Measurements from ENCODE around the gene PCDHB8. TPM values are rescaled to one million over a fixed set of nuclear protein-coding genes. Genes with fewer than 3 reads are reported as not detected.
"Not testable (repeated sequence)": the region's sequence is repeated elsewhere in the genome, so short reads cannot be mapped to it uniquely, and the experiment has no call there.

Gene PCDHB8
- polyA plus RNA-seq, 2 of the 4 experiments (the other 2 are of a cell fraction), result 0.44 to 0.52 TPM

DNA sequence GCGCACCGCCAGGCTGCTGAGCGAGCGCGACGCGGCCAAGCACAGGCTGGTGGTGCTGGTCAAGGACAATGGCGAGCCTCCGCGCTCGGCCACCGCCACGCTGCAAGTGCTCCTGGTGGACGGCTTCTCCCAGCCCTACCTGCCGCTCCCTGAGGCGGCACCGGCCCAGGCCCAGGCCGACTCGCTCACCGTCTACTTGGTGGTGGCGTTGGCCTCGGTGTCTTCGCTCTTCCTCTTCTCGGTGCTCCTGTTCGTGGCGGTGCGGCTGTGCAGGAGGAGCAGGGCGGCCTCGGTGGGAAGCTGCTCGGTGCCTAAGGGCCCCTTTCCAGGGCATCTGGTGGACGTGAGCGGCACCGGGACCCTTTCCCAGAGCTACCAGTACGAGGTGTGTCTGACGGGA is 24.1 kb downstream of the PCDHB8 start:
- ATAC-seq; DNase-seq (ENCODE audit: low read depth in 1 of 2, low spot score in 1 of 2); H3K27ac ChIP-seq; H3K4me1 ChIP-seq; H3K4me3 ChIP-seq; POLR2A ChIA-PET; H3K4me2 ChIP-seq; H3K9me3 ChIP-seq; FAIRE-seq: not testable (repeated sequence)
- CTCF ChIA-PET, result interaction anchor here (1.5 to 1.6 kb wide), 3 partner anchors 148 to 362 kb away, joined by 3 to 4 read pairs (median 3); partner anchors contain the start of gene PCDHGB1
- 69% methylated on average over 21 of the region's 35 CpGs for WGBS (ENCODE audit: missing lambda C conversion rate)

DNA sequence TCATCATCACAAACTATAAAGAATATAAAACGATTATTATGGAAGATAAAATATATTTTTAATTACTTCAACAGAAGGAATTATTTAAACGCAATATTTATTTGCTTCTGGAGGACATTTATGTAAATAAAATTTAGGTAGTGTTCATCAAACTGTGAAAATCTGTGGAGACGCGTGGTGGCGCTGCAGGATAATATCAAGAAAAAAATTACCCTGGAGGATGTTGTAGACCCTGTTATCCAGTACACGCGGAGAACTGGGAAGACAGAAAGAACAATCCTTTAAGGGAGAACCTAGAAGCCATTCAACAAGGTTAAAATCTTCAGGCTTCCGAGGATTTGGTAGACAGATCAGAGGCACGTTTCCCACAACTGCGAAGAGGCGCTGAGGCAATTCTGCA is 30.9 kb downstream of the PCDHB8 start, which contains the start of gene PCDHB12:
TSS of gene PCDHB12 (plus strand) at position 242 of the 400 bp plus-strand sequence. CDS start 189 bp downstream, outside the sequence.
- ChIA-PET CTCF (interaction anchor here (0.7 to 1.3 kb wide), 7 partner anchors 9 to 349 kb away, joined by 3 to 5 read pairs (median 3); partner anchors contain the start of genes PCDHB11 and PCDHB6), POLR2A (no interaction called here)
- ATAC-seq (no peak), FAIRE-seq (no peak), DNase-seq (ENCODE audit: low read depth in 1 of 2, low spot score in 1 of 2) (peak in 1 of 2 experiments; percentile 9)
- no peak within 1 kb of the TSS for H3K4me2 ChIP-seq
- no peaks in the 10 kb centered on the region for H3K4me1 ChIP-seq
- H3K27ac ChIP-seq, result no peak within 1 kb of the TSS
- WGBS (ENCODE audit: missing lambda C conversion rate), result 6% methylated on average over 11 of the region's 11 CpGs
- peaks cover 8% of the 10 kb centered on the region; the same call in 2 of the 3 replicates for H3K9me3 ChIP-seq
- TF ChIP-seq RFX5 (IDR thresholded peaks at IDR 0.05), result no peak
- TF ChIP-seq, protein P1, sequence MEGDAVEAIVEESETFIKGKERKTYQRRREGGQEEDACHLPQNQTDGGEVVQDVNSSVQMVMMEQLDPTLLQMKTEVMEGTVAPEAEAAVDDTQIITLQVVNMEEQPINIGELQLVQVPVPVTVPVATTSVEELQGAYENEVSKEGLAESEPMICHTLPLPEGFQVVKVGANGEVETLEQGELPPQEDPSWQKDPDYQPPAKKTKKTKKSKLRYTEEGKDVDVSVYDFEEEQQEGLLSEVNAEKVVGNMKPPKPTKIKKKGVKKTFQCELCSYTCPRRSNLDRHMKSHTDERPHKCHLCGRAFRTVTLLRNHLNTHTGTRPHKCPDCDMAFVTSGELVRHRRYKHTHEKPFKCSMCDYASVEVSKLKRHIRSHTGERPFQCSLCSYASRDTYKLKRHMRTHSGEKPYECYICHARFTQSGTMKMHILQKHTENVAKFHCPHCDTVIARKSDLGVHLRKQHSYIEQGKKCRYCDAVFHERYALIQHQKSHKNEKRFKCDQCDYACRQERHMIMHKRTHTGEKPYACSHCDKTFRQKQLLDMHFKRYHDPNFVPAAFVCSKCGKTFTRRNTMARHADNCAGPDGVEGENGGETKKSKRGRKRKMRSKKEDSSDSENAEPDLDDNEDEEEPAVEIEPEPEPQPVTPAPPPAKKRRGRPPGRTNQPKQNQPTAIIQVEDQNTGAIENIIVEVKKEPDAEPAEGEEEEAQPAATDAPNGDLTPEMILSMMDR (IDR thresholded peaks at IDR 0.05), result 0 out of 3 replicates have a peak, but pooled peaks have one; percentile 11
- no peak within 1 kb of the TSS for H3K4me3 ChIP-seq

DNA sequence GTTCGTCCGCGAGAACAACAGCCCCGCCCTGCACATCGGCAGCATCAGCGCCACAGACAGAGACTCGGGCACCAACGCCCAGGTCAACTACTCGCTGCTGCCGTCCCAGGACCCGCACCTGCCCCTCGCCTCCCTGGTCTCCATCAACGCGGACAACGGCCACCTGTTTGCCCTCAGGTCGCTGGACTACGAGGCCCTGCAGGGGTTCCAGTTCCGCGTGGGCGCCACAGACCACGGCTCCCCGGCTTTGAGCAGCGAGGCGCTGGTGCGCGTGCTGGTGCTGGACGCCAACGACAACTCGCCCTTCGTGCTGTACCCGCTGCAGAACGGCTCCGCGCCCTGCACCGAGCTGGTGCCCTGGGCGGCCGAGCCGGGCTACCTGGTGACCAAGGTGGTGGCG is 32.7 kb downstream of the PCDHB8 start:
- not testable (repeated sequence) for FAIRE-seq

DNA sequence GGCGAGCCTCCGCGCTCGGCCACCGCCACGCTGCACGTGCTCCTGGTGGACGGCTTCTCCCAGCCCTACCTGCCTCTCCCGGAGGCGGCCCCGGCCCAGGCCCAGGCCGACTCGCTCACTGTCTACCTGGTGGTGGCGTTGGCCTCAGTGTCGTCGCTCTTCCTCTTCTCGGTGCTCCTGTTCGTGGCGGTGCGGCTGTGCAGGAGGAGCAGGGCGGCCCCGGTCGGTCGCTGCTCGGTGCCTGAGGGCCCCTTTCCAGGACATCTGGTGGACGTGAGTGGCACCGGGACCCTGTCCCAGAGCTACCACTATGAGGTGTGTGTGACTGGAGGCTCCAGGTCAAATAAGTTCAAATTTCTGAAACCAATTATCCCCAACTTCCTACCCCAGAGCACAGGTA is 33.3 kb downstream of the PCDHB8 start:
- CTCF ChIA-PET; DNase-seq (ENCODE audit: low read depth in 1 of 2, low spot score in 1 of 2); H3K4me3 ChIP-seq; H3K9me3 ChIP-seq; H3K4me1 ChIP-seq; ATAC-seq; FAIRE-seq; POLR2A ChIA-PET; H3K4me2 ChIP-seq; H3K27ac ChIP-seq: not testable (repeated sequence)
- WGBS (ENCODE audit: missing lambda C conversion rate), result 40% methylated on average over 1 of the region's 27 CpGs

More for the DNA sequence above, 32.7 kb downstream of the PCDHB8 start:
- POLR2A ChIA-PET; H3K4me2 ChIP-seq; CTCF ChIA-PET; DNase-seq (ENCODE audit: low read depth in 1 of 2, low spot score in 1 of 2); ATAC-seq; H3K27ac ChIP-seq; H3K9me3 ChIP-seq; H3K4me3 ChIP-seq; H3K4me1 ChIP-seq: not testable (repeated sequence)
- WGBS (ENCODE audit: missing lambda C conversion rate), result 74% methylated on average over 14 of the region's 39 CpGs

DNA sequence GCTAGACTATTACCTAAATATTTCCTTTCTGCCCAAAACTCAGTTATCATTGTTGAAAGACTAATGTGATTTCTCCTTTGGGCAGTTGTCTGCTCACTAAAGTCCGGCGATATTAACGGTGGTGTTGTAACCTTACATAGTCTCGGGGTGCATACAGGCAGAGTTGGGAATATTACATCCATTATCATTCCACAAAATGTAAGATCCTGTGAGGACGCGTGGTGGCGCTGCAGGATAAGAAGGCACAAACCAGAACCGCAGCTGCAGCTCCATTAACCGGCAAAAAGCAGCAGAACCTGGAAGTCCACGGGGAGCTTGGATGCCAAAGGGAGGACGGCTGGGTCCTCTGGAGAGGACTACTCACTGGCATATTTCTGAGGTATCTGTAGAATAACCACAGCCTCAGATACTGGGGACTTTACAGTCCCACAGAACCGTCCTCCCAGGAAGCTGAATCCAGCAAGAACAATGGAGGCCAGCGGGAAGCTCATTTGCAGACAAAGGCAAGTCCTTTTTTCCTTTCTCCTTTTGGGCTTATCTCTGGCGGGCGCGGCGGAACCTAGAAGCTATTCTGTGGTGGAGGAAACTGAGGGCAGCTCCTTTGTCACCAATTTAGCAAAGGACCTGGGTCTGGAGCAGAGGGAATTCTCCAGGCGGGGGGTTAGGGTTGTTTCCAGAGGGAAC is 36.2 kb downstream of the PCDHB8 start, which contains the start of gene PCDHB13:
TSS of gene PCDHB13 (plus strand) at position 264 of the 684 bp plus-strand sequence. CDS start at position 469, 205 bp downstream.
- H3K4me3 ChIP-seq, H3K4me2 ChIP-seq, POLR2A ChIA-PET, H3K27ac ChIP-seq, FAIRE-seq, H3K4me1 ChIP-seq: not testable (repeated sequence)
- DNase-seq (ENCODE audit: low read depth in 1 of 2, low spot score in 1 of 2) (peak in 1 of 2 experiments; percentile 53), ATAC-seq (peak; percentile 59 to 73; a peak in 5 of 6 replicates)
- 2% methylated on average over 13 of the region's 18 CpGs for WGBS (ENCODE audit: missing lambda C conversion rate)
- TF ChIP-seq RAD21 (conservative IDR thresholded peaks at IDR 0.05 in 1 of 2, IDR thresholded peaks at IDR 0.05 in 1 of 2), result peak in 1 of 2 experiments; percentile 28; a peak in 1 of 5 replicates
- peaks cover 10% of the 10 kb centered on the region for H3K9me3 ChIP-seq
- CTCF ChIA-PET, result interaction anchor here (0.8 to 1.4 kb wide), 5 partner anchors 10 to 386 kb away, joined by 3 to 6 read pairs (median 3); partner anchors contain the start of genes PCDHA6, PCDHB10 and PCDHB14

DNA sequence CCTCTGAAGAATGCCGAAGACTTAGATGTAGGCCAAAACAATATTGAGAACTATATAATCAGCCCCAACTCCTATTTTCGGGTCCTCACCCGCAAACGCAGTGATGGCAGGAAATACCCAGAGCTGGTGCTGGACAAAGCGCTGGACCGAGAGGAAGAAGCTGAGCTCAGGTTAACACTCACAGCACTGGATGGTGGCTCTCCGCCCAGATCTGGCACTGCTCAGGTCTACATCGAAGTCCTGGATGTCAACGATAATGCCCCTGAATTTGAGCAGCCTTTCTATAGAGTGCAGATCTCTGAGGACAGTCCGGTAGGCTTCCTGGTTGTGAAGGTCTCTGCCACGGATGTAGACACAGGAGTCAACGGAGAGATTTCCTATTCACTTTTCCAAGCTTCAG is 37.0 kb downstream of the PCDHB8 start:
- POLR2A ChIA-PET; H3K9me3 ChIP-seq; H3K4me1 ChIP-seq; H3K4me2 ChIP-seq; FAIRE-seq; H3K27ac ChIP-seq; H3K4me3 ChIP-seq; ATAC-seq; DNase-seq (ENCODE audit: low read depth in 1 of 2, low spot score in 1 of 2): not testable (repeated sequence)
- WGBS (ENCODE audit: missing lambda C conversion rate), result 49% methylated on average over 9 of the region's 12 CpGs
- CTCF ChIA-PET, result interaction anchor here (0.8 to 1.4 kb wide), 2 partner anchors 9 to 22 kb away, joined by 3 to 6 read pairs; partner anchors contain the start of genes PCDHB10 and PCDHB14

DNA sequence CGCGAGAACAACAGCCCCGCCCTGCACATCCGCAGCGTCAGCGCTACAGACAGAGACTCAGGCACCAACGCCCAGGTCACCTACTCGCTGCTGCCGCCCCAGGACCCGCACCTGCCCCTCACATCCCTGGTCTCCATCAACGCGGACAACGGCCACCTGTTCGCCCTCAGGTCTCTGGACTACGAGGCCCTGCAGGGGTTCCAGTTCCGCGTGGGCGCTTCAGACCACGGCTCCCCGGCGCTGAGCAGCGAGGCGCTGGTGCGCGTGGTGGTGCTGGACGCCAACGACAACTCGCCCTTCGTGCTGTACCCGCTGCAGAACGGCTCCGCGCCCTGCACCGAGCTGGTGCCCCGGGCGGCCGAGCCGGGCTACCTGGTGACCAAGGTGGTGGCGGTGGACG is 37.9 kb downstream of the PCDHB8 start:
- ATAC-seq; H3K4me3 ChIP-seq; POLR2A ChIA-PET; CTCF ChIA-PET; DNase-seq (ENCODE audit: low read depth in 1 of 2, low spot score in 1 of 2); H3K4me1 ChIP-seq; FAIRE-seq; H3K4me2 ChIP-seq; H3K27ac ChIP-seq: not testable (repeated sequence)
- peaks cover 11% of the 10 kb centered on the region; the same call in 2 of the 3 replicates for H3K9me3 ChIP-seq
- WGBS (ENCODE audit: missing lambda C conversion rate), result 74% methylated on average over 15 of the region's 40 CpGs

DNA sequence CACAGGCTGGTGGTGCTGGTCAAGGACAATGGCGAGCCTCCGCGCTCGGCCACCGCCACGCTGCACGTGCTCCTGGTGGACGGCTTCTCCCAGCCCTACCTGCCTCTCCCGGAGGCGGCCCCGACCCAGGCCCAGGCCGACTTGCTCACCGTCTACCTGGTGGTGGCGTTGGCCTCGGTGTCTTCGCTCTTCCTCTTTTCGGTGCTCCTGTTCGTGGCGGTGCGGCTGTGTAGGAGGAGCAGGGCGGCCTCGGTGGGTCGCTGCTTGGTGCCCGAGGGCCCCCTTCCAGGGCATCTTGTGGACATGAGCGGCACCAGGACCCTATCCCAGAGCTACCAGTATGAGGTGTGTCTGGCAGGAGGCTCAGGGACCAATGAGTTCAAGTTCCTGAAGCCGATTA is 38.4 kb downstream of the PCDHB8 start:
- H3K4me2 ChIP-seq; H3K4me3 ChIP-seq; POLR2A ChIA-PET; ATAC-seq; DNase-seq (ENCODE audit: low read depth in 1 of 2, low spot score in 1 of 2); CTCF ChIA-PET; H3K4me1 ChIP-seq; H3K27ac ChIP-seq; FAIRE-seq: not testable (repeated sequence)
- H3K9me3 ChIP-seq, result peaks cover 11% of the 10 kb centered on the region; the same call in 2 of the 3 replicates
- 39% methylated on average over 10 of the region's 26 CpGs for WGBS (ENCODE audit: missing lambda C conversion rate)

Measured in A549 (cell line).